ENCODE measurements around the gene PCSK6. TPM values are rescaled to one million over a fixed set of nuclear protein-coding genes. Genes with fewer than 3 reads are reported as not detected.

Gene PCSK6
- total and polyA plus RNA-seq, 2 of the 8 experiments (the other 6 are each of a cell fraction or from before 2014, with no cell fraction given): 1.9 to 4.0 TPM

- no peak for TF ChIP-seq EP300 (IDR thresholded peaks at IDR 0.05; ENCODE audit: borderline replicate concordance in 1 of 2, low read depth in 2 of 2, low read length in 2 of 2)
Observed at GRCh38 chr15:101349047-101349951, 140.2 kb downstream of the PCSK6 start (continued).

All from H1 (cell line).